HG02798 (cell line): ENCODE measurements around the gene PPL.

Experiments
- ATAC-seq: cut with Tn5 transposase; IDR thresholded peaks from one replicate; pipeline ENCODE4 v1.9.1; 2021; ENCODE audit warnings: mild to moderate bottlenecking; ENCODE audit not compliant: unreplicated experiment, poor library complexity

PPL gene

DNA sequence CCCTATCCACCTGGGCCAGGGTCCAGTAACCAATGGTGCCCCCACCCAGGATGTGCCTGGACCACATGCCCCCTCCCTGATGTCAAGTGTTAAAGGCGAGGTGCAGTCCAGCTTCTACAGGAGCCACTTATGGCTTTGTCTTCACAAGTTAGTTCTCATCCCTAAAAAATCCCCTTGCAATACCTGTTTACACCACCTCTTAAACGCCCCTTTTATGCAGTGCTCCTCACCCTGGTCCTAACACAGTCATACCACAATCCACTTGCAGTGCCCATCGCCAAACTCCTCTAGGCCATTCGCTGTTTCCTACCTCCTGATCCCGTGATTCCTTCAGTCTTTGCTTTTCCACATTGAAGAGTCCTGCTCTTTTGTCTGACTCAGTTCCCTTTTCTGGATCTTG lies 97.0 kb downstream of the PPL start:
- no peak for ATAC-seq

DNA sequence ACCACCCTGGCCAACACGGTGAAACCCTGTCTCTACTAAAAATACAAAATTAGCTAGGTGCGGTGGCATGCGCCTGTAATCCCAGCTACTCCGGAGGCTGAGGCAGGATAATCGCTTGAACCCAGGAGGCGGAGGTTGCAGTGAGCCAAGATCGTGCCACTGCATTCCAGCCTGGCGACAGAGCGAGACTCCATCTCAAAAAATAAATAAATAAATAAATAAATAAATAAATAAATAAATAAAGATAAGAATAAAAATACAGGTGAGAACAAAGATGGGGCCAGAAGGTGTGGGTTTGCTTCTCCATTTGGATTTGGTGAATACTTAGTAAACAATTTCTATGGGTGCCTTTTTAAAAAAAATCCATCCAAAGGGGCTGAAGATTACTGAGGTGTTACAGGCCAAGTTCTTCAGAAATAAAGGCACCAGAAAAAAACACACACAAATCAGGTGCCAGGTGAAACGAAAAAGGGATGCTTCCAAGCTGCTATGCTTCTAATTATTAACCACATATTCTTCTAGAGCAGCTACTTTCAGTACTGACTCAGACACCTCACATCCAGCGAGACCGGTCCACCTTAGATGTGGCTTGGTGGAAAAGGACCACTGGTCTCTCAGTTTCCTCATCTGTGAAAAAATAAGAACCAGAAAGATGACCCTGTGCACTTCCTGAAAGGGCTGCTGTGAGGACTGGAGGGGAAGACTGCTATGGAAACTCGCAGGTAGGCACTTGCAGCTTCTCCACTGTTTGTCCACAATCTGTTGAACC lies 99.0 kb downstream of the PPL start:
- no peak for ATAC-seq

DNA sequence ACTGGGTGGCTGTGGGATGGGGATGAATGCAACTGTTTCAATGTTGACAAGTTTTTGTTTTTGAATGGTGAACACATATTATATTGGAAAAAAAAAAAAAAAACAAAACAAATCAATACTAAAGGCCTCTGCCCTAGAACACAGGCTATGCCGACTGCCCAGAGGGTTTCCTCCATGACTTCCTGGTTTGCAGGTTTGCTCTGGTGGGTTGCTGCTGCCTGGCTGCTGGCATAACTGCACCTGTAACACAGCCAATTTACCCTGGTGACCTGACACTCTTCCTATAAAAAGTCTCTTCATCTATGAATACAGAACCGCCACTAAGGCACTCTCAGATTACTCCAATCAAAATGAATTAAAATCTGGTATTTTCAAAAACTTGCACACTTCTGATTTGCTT lies 100.2 kb downstream of the PPL start:
- no peak for ATAC-seq

DNA sequence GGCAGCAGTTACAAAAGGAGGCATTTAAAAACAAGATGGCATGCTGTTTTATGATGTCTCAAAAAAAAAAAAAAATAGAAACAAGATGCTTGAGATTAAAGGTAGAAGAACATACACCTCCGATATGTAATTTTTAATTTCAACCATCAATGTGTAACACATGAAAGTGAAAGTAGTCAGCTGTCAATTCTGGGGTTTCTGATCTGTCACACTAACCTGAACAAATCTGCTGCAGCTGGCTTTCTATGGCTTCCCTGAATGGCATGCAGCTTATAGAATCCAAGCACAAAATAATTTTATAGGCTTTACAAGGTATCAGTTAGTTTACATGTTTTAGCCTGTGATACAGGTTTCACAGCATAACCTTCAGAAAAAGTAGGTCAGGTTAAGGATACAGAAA lies 103.4 kb downstream of the PPL start:
- no peak for ATAC-seq

DNA sequence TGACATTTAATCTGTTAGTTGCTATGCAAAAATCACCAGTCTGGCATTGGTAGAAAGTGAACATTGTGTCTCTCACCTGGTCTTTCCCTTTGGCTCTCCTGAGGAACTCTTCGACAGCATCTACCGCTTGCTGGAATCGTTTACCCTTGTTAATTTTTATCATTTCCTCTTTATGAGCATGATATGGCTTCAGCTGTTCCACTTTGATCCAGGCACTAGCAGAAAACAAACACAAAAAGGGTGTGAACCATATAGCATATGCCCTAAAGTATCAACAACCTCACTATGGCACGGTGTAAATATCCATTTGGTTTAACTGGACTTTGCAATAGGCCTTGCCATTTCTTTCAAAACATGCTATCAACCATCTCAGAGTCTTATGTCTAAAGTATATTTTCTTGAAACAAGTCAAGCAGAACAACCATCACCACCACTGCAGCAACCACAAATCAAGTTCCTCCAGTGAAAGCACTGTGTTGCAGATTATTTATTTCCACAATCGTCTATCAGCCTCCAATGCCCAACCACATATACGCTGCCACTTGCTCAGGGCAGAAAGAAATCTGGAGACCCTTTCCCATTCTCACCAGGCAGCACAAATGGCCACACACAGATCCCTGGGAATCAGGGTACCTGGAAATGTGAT lies 104.1 kb downstream of the PPL start:
- no peak for ATAC-seq
